HG03342 (cell line): ENCODE measurements around the gene FAM83C.
"Not testable (repeated sequence)": the region's sequence is repeated elsewhere in the genome, so short reads cannot be mapped to it uniquely, and the experiment has no call there.

ENCODE experiments used
- ATAC-seq: cut with Tn5 transposase; IDR thresholded peaks from one replicate; pipeline ENCODE4 v1.9.1; 2021; ENCODE audit warnings: mild to moderate bottlenecking, moderate library complexity; ENCODE audit not compliant: unreplicated experiment

The FAM83C gene

GRCh38 chr20:35267092-35267491, 25.1 kb downstream of the FAM83C start:
- no peak for ATAC-seq

- ATAC-seq = no peak
Observed at GRCh38 chr20:35264755-35265154, 27.5 kb downstream of the FAM83C start.

- no peak for ATAC-seq
Observed at GRCh38 chr20:35263532-35264341, 28.5 kb downstream of the FAM83C start.

GRCh38 chr20:35262731-35263531, 29.3 kb downstream of the FAM83C start:
- not testable (repeated sequence) for ATAC-seq

- not testable (repeated sequence) for ATAC-seq
Observed at GRCh38 chr20:35262321-35262720, 29.9 kb downstream of the FAM83C start.

- ATAC-seq = no peak
Observed at GRCh38 chr20:35260426-35260825, 31.8 kb downstream of the FAM83C start.

- ATAC-seq = no peak
Observed at GRCh38 chr20:35257175-35257909, 34.9 kb downstream of the FAM83C start.

GRCh38 chr20:35254448-35254999, 37.7 kb downstream of the FAM83C start:
- no peak for ATAC-seq

- ATAC-seq = no peak
Observed at GRCh38 chr20:35253010-35253409, 39.2 kb downstream of the FAM83C start.

GRCh38 chr20:35252598-35252997, 39.6 kb downstream of the FAM83C start:
- not testable (repeated sequence) for ATAC-seq

GRCh38 chr20:35252037-35252461, 40.2 kb downstream of the FAM83C start:
- peak; percentile 56 for ATAC-seq

GRCh38 chr20:35251613-35251940, 40.6 kb downstream of the FAM83C start:
- ATAC-seq = no peak

GRCh38 chr20:35248641-35249475, 43.4 kb downstream of the FAM83C start:
- ATAC-seq = no peak

GRCh38 chr20:35246723-35247122, 45.5 kb downstream of the FAM83C start:
- no peak for ATAC-seq

- ATAC-seq = no peak
Observed at GRCh38 chr20:35243986-35244385, 48.2 kb downstream of the FAM83C start.

- ATAC-seq = no peak
Observed at GRCh38 chr20:35243317-35243716, 48.9 kb downstream of the FAM83C start.

- no peak for ATAC-seq
Observed at GRCh38 chr20:35240811-35241293, 51.4 kb downstream of the FAM83C start.

- no peak for ATAC-seq
Observed at GRCh38 chr20:35240083-35240810, 52.0 kb downstream of the FAM83C start.

- ATAC-seq = no peak
Observed at GRCh38 chr20:35238735-35239134, 53.5 kb downstream of the FAM83C start.
